Measurements from ENCODE around the gene GLP1R. TPM values are rescaled to one million over a fixed set of nuclear protein-coding genes. Genes with fewer than 3 reads are reported as not detected.
A peak's percentile ranks its signal among the peaks of the same experiment; 100 is the strongest.

Gene GLP1R
- total RNA-seq, 1 experiment from 2014 or later: not detected

DNA sequence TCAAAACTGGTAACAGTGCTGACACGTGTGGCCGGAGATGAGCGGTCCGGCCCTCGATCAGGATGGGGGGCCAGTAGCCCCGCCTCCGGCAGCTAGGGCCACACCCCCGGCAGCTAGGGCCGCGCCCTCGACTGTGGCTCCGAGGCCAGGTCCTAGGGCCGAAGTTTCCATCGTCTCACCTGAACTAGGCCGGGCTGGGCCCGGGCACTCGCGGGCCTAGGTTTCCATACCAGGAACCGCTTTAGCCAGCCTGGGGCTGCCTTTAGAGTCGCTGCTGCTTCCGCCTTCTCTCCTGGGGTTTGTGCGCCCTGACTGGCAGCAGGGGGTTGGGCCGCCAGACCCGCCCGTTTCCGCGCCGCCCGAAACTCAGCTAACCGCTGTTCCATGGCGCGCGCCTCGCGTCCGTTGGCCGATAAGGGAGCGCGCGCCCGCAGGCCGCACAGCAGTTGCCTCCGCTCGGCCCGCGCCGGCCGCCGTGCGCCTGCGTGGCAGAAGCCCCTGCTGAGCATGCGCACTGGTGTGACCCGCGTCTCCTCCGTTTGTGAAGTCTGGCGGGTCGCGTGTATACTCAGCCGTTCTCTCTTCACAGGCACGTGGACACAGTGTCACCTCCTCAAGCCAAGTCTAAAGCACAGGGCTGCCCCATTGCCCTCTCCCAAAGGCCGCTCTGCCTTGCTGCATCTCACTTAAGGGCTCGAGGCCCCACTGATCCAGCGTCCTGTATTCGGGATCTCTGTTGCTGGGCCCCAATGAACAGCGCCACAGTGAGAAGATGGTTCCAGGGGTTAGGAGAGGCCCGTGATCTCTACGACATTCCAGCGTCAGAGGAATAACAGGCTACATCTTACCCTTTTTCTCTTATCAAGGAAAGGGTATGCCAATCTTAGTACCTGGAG lies 66.4 kb downstream of the GLP1R start, which contains the start of gene SAYSD1:
Gene SAYSD1, minus strand, starts transcription at position 483 of the 896 bp plus-strand sequence. Its CDS starts 97 bp downstream, at position 386.
- no peaks in the 10 kb centered on the region for H3K9me3 ChIP-seq (ENCODE audit: control insufficient read depth in 1 of 2, insufficient read depth in 1 of 2, low read depth in 1 of 2, low read length in 2 of 2)
- peak within 1 kb of the TSS; percentile 77 for H3K27ac ChIP-seq (ENCODE audit: low read depth, low read length)
- H2AFZ ChIP-seq (ENCODE audit: low read depth, low read length, poor library complexity, severe bottlenecking): peak within 1 kb of the TSS; percentile 81
- ATAC-seq: peak; percentile 95
- POLR2A ChIA-PET: interaction anchor here (1.3 kb wide), 1 partner anchor 13 kb away, joined by 7 read pairs; no protein-coding TSS in a partner anchor
- peaks cover 2 to 22% of the 10 kb centered on the region in 2 experiments; a peak in 2 of 4 replicates for H3K4me1 ChIP-seq (ENCODE audit: control insufficient read depth in 1 of 2, insufficient read depth in 2 of 2, low read length in 2 of 2)
- no peak for TF ChIP-seq EZH2phosphoT487 (IDR thresholded peaks at IDR 0.05; ENCODE audit: borderline replicate concordance)
- TF ChIP-seq SP1 (IDR thresholded peaks at IDR 0.05; ENCODE audit: low read depth): peak; percentile 63; the same call in 1 of the 2 replicates
- TF ChIP-seq POLR2A (IDR thresholded peaks at IDR 0.05; ENCODE audit: borderline replicate concordance, extremely low read depth, insufficient read depth, insufficient read length): peak; percentile 45
- peak; percentile 78 for TF ChIP-seq POLR2AphosphoS5 (IDR thresholded peaks at IDR 0.05; ENCODE audit: low read depth, low read length)
- TF ChIP-seq ZFX (IDR thresholded peaks at IDR 0.05): peak; percentile 91
- TF ChIP-seq FOSL1 (IDR thresholded peaks at IDR 0.05; ENCODE audit: low read depth): no peak
- TF ChIP-seq, protein P1, sequence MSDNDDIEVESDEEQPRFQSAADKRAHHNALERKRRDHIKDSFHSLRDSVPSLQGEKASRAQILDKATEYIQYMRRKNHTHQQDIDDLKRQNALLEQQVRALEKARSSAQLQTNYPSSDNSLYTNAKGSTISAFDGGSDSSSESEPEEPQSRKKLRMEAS (IDR thresholded peaks at IDR 0.05): peak; percentile 84
- no peaks in the 10 kb centered on the region for H4K20me1 ChIP-seq (ENCODE audit: insufficient read depth)
- H3K4me3 ChIP-seq (replicated peaks in 1 of 2; ENCODE audit: low read depth in 1 of 2, low read length in 2 of 2): peak within 1 kb of the TSS; percentile 54 to 59
- intact Hi-C loops (cut with micrococcal nuclease): no loop called here
- RAD21 ChIA-PET (ENCODE audit: low non-redundant PET in 1 of 2, low total read pairs in 2 of 2, uncharacterized antibody in 2 of 2, unreplicated experiment in 2 of 2): no interaction called here
- DNase-seq (ENCODE audit: low read depth, low spot score): peak; percentile 78
- CTCF ChIA-PET: interaction anchor here (1.3 kb wide), 2 partner anchors 13 to 188 kb away, joined by 4 to 6 read pairs; no protein-coding TSS in a partner anchor
- H3K27me3 ChIP-seq (ENCODE audit: insufficient read depth, low read length): no peaks in the 10 kb centered on the region
- H3K79me2 ChIP-seq (ENCODE audit: insufficient read depth, low read length): no peaks in the 10 kb centered on the region
- no peaks in the 10 kb centered on the region for H3K9me2 ChIP-seq (ENCODE audit: insufficient read depth)
- no TSS peak for BruUV-seq (replicated peaks)
- H3K9ac ChIP-seq (ENCODE audit: low read length): peak within 1 kb of the TSS; percentile 62
- peak within 1 kb of the TSS; percentile 86 for H3K4me2 ChIP-seq (ENCODE audit: low read length)
- H3K36me3 ChIP-seq (ENCODE audit: control insufficient read depth in 1 of 2, insufficient read depth in 2 of 2, low read length in 2 of 2): no peaks in the 10 kb centered on the region

DNA sequence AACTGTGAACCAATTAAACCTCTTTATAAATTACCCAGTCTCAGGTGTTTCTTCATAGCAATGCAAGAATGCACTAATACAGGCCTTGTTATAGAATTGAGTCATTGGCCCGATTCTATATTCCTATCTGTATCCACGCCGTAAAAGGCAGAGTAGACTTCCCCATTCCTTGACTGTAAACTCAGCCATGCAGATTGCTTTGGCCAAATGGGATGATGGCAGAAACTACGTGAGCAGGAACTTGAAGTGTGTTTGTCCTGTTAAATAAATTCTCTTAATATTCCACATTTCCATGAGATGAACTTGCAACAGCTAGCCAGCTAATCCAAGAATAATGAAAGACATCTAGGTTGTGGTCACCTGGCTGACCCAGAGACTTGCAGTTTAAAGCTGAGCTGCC lies 70.3 kb downstream of the GLP1R start:
- H3K27ac ChIP-seq (ENCODE audit: low read depth, low read length): no peak overlapping the region
- ChIA-PET POLR2A (no interaction called here), RAD21 (ENCODE audit: low non-redundant PET in 1 of 2, low total read pairs in 2 of 2, uncharacterized antibody in 2 of 2, unreplicated experiment in 2 of 2) (no interaction called here), CTCF (interaction anchor here (1.5 kb wide), 1 partner anchor 184 kb away, joined by 3 read pairs; no protein-coding TSS in a partner anchor)
- no peak overlapping the region for H3K9ac ChIP-seq (ENCODE audit: low read length)
- DNase-seq (ENCODE audit: low read depth, low spot score) (no peak), ATAC-seq (no peak)
- H3K4me1 ChIP-seq (ENCODE audit: control insufficient read depth in 1 of 2, insufficient read depth in 2 of 2, low read length in 2 of 2): peaks cover 2 to 17% of the 10 kb centered on the region in 2 experiments; a peak in 2 of 4 replicates
- no peak overlapping the region for H2AFZ ChIP-seq (ENCODE audit: low read depth, low read length, poor library complexity, severe bottlenecking)
- H4K20me1 ChIP-seq (ENCODE audit: insufficient read depth): no peaks in the 10 kb centered on the region
- H3K79me2 ChIP-seq (ENCODE audit: insufficient read depth, low read length): no peaks in the 10 kb centered on the region
- no peaks in the 10 kb centered on the region for H3K9me3 ChIP-seq (ENCODE audit: control insufficient read depth in 1 of 2, insufficient read depth in 1 of 2, low read depth in 1 of 2, low read length in 2 of 2)
- no peaks in the 10 kb centered on the region for H3K9me2 ChIP-seq (ENCODE audit: insufficient read depth)
- intact Hi-C loops (cut with micrococcal nuclease): no loop called here
- no peak overlapping the region for H3K4me2 ChIP-seq (ENCODE audit: low read length)
- TF ChIP-seq RAD21 (IDR thresholded peaks at IDR 0.05; ENCODE audit: low read depth) (no peak), FOSL1 (IDR thresholded peaks at IDR 0.05; ENCODE audit: low read depth) (no peak)
- 0 out of 2 replicates have a peak, but pooled peaks cover 3% of the 10 kb centered on the region for H3K27me3 ChIP-seq (ENCODE audit: insufficient read depth, low read length)
- H3K36me3 ChIP-seq (ENCODE audit: control insufficient read depth in 1 of 2, insufficient read depth in 2 of 2, low read length in 2 of 2): no peaks in the 10 kb centered on the region
- H3K4me3 ChIP-seq (replicated peaks in 1 of 2; ENCODE audit: low read depth in 1 of 2, low read length in 2 of 2): no peak overlapping the region
- BruUV-seq (replicated peaks): no TSS peak
